GM19468 (cell line): ENCODE measurements around the gene PYGB.
A peak's percentile ranks its signal among the peaks of the same experiment; 100 is the strongest.

Experiments
- ATAC-seq: cut with Tn5 transposase; IDR thresholded peaks from one replicate; pipeline ENCODE4 v1.9.1; 2021; ENCODE audit warnings: mild to moderate bottlenecking, moderate library complexity, moderate number of reproducible peaks; ENCODE audit not compliant: unreplicated experiment; ENCODE audit errors: extremely low read depth

The PYGB gene

DNA sequence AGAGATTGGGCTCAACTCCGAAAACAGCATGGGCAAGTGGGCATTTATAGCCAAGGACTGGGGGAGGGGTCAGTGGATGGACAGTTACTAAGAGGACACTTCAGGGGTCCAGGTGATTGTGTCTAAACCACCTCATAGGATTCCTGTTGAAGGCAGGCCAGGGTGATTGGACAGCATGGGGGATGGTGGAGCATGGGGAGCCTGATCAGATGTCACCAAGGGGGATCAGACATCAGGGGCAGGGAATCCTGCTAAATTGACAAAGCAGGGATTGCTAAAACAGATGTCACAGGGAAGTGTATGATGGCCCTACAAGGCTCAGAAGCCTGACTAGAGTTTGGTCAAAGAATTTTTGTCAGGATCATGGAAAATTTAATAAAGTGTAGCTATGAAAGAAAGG is 2.4 kb upstream of the PYGB start:
- ATAC-seq, result no peak

DNA sequence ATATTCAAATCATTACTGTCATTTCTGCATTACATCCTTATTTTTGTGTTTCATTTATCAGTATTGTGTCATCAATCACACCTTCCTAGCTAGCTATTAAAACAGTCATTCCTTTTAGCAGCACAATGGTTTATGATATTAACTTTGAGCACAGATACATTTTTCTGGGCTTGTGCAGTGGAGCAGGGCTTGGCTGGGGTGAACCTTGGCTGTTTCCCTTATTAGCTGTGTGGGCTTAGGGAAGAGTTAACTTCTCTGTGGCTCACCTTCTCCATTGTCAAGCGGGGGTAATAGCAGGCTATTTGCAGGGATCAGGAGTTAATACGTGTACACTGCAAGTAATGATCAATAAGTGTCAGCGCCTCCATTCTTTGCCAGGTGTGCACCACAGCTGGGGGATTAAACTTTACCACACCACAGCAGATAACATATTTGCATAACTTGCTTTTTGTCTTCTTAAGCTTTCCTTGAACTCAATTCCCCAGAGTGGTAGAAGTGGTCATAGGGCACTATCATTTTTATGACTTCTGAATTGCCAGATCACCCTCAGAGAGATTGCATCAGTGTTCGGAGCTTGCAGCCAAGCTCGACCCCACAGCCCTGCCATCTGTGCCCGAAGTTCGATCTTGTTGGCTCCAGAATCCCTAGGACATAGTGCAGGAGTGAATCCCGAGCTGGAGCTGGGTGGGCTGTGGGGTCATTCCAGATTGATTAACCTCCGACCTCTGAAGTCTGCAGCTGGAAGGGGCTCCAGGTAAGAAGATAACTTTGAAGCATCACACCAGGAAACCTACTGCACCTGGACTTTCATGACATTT is 1.5 kb upstream of the PYGB start:
- peak; percentile 20 for ATAC-seq

DNA sequence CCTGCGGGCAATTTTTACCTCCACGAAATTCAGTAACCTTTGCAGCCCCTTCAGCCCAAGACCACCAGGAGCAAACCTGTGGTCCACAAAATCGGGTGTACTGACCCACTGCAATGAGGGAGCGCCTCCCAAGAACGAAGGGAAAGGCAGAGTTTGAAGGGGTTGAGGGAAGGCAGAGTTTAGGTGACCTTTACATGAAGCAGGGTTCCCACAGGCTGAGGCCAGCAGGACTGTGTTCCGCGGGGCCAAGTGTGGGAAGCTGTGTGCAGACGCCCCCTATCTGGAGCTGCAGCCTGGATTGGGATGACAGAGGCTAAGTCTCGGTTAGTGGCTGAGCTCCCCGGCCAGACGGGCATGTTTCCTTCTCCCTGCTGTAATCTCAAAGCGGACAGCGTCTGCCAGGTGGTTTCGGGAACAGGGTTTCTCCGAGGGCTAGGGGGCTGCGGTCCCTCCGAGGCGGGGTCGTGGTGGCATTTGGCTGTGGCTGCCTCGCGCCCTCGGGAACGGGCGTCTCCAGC is 826 bp upstream of the PYGB start:
- ATAC-seq, result no peak

DNA sequence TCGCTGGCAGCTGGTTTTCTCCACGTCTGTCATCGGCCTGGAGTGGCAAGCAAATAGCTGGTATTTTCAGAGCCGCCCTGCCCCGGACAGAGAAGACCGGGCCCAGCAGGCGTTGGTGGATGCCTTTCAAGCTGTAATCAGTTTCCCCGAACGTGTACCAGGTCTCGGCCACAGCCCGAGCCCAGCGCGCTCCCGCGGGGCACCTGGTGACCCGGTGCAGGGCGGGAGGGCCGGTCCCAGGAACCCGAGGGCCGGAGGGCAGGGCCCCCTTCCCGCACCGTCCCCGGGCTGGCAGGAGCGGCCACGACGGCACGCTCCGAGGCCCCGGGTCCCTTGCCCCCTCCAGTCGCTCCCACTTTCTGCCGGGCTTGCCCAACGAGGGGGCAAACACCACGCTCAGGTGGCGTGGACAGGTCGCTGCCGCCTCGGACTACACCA is 348 bp upstream of the PYGB start:
- ATAC-seq, result peak; percentile 12

DNA sequence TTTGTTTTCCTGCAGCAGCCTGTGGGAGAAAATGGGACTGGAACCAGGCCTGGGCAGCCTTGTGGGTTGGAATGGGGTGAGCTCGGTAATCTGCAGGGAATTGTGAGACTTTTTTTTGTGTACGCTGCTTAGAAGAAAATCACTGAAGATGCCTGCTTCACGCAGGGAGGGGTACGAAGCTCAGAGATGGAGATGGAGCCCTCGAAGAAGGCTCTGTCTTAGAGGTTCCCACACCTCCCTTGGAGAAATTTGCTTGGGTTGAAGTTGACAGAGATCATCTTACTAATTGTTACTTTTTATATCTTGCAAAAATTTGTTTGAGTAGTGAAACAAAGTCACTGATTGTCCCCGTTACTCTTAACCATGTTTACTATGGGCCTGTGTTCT is 894 bp downstream of the PYGB start:
- ATAC-seq, result no peak

DNA sequence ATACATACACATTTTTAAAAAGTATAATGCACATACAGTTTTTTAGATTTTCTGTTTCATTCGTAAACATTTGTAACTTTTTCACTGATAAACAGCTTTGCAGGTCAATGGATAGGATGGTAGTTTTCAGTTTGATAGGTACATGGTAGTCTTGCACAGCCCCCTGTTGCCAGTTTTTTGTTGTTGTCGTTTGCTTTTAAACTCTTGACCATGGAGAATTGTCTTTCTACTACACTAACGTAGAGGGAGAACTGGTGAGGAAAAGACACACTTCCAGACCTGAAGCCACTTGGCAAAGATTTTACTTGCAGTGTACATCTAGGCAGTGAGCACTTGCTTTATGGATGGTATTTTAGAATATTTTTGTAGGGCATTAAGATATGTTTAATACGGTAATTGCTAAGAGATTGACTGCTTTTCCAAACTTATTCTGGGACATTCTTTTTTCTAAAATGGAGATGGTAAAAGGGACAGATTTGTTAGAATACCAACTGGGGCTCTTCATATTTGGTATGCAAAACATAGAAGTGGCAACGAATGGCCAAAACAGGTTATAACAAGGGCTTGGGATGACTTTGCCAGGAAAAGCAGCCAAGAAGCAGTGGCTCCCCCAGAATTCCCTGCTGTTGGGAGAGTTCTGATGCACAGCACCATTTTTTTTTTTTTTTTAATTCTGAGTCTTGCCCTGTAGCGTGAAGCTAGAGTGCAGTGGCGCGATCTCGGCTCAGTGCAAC is 1.5 kb downstream of the PYGB start:
- ATAC-seq, result no peak

DNA sequence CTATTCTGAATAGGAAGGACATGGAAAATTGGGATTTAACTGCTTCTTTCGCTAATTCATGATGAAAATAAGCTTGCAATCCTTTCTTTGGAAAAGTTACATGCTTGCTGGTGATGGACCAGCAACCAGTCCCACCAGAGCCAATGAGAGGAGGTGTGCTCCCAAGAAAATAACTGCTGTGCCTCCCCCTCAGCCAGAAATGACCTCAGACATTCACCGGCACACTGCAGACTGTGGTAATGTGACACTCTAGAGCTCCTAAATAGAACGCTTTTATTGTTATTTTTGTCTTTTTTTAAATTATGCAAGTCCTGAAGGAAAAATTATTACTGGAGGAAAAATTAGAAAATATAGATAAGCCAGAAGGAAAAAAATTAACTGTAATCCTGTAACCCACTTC is 2.6 kb downstream of the PYGB start:
- ATAC-seq, result no peak

DNA sequence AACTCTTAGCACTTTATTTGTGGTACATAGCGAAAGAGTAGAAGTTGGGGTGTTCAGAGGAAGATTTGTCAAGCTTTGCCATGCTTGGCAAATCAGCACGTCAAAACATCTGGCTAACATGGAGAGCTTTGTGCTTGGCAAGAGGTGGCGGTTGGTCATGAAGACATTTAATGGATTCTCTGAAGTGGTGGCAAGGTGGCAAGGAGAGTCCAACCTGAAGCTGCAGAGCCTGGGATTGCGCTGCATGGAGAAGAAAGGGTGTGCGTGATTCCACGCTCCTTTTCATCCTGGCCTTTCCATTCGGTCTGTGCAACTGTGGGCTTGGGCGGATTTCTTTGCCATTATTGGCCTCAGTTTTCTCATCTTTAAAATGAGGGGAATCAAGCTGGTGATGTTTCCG is 3.1 kb downstream of the PYGB start:
- no peak for ATAC-seq

DNA sequence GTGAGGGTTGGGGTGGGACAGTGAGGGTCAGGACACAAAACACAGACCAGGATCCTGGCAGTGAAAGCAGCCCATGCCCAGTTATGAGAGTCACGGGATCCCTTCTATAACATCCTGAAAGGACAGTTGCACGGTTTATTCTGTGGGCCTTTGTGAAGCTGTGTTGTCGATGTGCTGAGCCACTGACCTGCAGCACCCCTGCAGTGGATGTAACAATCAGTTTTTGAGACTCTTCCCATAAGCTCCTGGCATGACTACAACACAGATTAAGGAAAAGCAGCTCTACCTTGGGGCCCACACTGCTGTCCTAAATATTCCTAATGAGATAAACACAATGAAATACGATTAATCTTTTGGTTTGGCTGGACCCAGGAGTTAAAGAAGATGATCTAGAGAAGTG is 3.7 kb downstream of the PYGB start:
- no peak for ATAC-seq

DNA sequence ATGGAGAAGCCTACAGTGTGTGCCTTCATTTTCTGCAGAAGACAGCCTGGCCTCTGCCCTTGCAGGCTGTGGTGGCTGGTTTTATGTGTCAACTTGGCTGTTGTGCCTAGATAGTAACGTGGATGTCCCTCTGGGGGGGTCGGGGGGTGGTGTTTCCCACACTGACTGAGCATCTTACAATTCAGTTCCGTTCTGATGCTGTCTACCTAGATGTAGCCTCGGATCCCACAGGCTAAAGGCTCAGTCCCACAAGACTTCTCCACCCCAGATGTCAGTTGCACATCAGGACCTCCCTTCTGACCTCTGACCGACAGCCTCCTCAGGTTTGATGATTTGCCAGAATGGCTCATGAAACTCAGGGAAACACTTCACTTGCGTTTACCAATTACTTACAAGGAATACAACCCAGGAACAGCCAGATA is 4.4 kb downstream of the PYGB start:
- no peak for ATAC-seq

DNA sequence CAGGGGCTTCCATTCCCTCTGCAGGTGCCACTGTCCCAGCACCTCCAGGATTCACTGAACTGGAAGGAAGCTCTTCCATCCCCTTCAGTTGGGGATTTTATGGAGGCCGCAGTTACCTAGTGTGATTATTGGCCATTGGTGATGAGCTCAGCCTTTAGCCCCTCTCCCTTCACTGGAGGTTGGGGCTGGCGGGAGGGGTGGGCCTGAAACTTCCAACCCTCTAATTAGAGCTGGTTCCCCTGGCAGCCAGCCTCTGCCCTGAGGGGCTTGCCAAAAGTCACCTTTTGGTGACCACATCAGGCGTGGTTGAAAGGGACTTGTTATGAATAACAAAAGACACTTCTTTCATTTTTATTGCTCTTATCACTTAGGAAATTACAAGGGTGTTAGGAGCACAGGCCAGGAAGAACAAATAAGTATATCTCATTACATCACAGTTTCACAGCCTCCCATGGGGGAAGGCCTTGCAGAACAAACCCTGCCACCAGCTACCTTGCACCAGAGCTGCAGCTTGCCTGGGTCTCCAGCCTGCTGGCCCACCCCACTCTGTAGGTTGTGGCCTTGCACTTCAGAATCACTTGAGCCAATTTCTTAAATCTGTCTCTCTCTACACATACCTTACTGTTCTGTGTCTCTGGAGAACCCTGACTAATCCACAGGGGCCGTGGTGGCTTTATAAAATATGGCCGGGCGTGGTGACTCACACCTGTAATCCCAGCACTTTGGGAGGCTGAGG is 5.0 kb downstream of the PYGB start:
- no peak for ATAC-seq

DNA sequence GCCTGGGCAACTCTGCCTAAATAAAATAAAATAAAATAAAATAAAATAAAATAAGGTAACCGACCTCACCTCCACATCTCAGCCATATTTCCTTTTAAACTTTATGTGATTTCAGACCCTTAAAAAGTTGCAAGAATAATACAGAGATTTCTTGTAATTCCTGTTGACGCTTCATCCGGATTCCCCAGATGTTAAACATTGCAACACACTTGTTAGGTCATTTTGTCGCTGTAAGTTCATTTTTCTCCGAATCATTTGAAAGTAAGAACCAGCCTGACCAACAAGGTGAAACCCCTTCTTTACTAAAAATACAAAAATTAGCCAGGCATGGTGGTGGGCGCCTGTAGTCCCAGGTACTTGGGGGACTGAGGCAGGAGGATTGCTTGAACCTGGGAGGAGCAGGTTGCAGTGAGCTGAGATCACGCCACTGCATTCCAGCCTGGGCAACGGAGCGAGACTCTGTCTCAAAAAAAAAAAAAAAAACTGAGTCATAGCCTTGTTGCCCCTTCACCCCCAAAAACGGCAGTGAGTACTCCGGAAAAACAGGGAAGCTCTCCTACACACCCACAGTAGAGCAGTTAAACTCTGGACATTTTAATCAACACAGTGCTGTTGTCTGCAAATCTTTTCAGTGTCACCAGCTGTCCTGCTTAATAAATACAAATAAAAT is 5.9 kb downstream of the PYGB start:
- no peak for ATAC-seq

DNA sequence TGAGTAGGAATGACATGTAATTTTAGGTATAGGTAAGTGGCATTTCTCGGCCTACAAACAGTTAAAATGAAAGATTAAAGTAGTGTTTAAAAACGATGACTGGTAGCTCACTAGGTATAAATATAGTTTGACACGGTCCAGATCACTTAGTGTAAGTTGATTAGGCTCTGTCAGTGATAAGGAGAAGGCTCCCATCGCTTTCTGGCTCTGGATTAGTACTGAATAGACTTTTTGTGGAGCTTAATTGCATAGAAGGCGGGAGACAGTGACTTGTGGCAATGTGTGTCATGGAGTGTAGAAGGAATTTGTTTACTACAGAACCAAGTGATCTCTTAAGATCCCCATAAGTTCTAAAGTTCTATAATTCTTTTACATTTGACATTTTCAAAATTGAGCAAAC is 6.7 kb downstream of the PYGB start:
- no peak for ATAC-seq

DNA sequence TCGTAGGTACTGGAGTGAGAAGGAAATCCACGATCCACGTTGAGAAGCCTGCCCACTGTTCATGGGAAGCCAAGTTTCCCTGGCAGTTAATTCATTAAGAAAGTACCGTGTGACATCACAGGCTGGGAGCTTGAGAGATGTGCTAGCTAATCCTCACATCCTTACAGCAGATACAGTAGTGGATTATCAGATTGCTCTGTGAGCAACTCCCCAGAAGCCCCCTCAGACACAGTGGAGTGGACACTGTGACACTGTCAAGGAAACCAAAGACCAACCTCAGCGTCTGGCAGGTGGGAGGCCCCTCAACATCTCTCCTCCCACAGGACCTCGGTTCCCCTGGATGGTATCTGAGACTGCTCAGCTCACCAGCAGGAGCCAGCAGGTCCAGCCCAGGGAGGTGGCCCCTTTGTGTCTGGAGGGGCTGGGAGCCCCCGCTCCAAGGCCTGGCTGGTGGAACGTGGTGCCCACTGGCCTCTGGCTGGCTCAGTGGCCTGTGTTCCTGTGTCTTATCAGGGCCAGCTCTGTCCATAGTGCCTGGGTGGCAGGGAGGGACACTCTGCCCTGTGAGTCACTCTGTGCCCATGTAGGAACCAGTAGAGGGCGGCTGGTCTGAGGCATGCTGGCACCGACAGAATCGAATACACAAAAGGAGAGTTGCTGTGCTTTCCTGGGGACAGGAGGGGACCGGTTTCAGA is 7.2 kb downstream of the PYGB start:
- ATAC-seq, result no peak

DNA sequence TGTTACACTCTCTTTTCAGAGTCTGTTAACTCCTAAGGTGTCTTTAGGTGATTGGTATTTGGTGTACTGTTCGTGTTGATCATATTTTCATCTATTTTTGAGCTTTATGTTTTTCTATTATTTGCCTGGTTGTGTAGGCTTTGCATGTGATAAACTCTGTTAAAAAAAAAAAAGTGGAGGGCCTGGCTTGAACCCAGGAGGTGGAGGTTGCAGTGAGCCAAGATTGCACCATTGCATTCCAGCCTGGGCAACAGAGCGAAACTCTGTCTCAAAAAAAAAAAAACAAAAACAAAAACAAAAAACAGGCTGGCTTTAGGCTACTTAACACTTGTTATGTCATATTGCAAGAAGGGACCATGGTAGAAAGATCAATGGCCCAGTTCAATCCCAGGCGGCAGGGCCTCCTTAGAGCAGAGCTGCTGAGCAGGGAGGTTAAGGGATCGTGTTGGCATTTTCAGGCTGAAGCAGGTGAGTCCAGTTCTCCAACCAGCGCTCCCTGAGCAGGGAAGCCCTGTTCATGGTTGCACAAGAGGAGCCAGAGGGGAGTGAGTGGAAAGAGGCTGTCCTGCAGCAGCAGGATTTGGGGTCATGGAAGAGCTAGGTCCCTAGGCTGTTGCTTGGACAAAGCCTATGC is 8.5 kb downstream of the PYGB start:
- no peak for ATAC-seq

DNA sequence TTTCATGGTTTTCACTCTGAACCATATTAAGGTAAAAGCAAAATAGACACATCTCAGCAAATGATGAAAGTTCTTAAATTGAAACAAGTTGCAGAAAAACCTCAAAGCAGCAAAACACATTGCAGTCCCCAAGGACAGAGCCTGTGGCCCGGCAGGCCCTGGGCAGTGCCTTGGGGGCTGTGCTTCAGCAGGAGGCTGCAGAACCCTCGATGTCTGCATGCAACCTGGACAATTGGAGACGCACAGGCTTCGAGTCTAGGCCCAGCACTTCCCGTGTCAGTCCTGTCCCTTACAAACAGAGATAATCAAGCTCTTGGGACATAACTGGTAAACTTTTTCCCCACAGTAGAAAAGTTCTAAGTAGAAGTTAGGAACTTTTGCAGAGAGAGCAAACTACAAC is 9.2 kb downstream of the PYGB start:
- ATAC-seq, result no peak

DNA sequence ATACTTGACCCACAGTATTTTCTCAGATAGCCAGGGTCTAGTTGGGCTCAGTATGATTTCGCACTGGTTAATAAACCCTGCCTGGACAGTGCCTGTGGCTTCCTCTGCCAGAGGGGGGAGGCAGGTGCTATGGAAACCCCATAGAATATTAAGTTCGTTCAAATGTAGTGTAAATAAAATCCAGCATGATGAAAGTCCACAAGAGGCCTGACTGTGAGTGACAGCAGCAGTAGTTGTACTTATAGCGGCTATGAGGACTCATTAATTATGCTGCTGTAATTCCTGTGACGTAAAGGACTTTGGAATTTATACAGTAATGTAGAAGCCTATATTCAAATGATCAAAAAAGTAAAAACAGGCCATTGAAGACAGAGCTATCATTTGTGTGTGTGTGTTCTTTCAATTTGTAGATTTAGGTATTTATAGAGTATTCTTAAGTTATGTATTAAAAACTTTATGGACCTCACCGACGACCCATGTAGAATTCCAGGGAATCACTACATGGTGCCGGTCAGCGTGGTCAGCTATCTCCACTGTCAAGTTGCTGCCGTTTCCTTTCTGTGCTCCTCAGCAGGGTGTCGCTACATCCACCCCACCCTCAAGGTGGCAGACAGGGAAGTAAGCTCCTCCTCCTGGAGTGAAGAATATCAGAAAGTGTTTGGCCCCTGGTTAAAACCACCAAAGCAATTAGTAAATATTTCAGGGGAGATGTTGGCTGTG is 10.0 kb downstream of the PYGB start:
- no peak for ATAC-seq

DNA sequence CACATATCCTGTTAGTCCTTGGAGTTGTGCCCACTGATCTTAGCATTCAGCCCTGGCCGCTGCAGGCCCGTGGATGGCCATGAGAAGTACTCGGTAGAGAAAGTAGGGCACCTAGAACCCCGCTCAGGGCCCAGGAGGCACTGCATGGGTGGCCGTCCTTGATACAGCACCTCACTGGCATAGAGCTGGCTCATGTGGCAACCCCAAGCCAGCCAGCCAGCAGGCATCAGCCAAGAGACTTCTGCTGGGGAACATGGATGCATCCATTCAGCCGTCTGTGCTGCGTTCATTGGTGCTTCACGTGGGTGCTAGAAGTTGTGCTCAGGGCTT is 10.6 kb downstream of the PYGB start:
- no peak for ATAC-seq

DNA sequence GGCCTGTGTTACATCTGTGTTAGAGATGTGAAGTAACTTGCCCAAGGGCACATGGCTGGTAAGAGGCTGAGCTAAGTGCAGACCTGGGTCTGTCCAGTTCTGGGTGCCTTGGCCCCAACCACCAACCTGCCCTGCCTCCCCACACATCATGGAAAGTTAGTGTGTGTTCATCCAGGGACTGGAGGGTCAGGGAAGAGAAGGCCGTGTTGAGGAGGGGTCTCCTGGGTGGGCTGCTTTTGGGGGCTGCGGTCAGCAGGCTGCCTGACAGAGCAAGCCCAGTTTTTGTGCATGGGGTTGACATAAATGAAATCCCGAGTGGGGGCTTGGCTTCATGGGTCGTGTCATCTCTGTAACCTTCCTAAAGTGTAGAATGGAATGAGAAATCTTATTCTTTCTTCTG is 10.9 kb downstream of the PYGB start:
- no peak for ATAC-seq
